PC-9 (cell line): ENCODE data around the gene ADAMTS6.

Source experiments
- CTCF ChIP-seq: fragments of 200-600 bp; sonication (generic); conservative IDR thresholded peaks from 2 replicates; pipeline ENCODE4 v1.6.1; 2017; ENCODE audit warnings: mixed run types, antibody characterized with exemption, mild to moderate bottlenecking, moderate library complexity
- EZH2 ChIP-seq: fragments of 200-600 bp; sonication (generic); IDR thresholded peaks from 2 replicates; pipeline ENCODE4 v1.8.0; 2017; ENCODE audit warnings: antibody characterized with exemption, low read depth

- TF ChIP-seq CTCF, result no peak
- no peak for TF ChIP-seq EZH2
These were observed 97.9 kb downstream of the ADAMTS6 start for GRCh38 chr5:65383859-65384258.
